HepG2 (cell line): Measurements from ENCODE around the gene MVB12A. TPM values are rescaled to one million over a fixed set of nuclear protein-coding genes. Genes with fewer than 3 reads are reported as not detected.

Source experiments
- ARID5B ChIP-seq: IDR thresholded peaks from 2 replicates; pipeline ENCODE4 v1.4.0; 2020; ENCODE audit warnings: mild to moderate bottlenecking, missing genetic modification reagents
- DRAP1 ChIP-seq: IDR thresholded peaks from 2 replicates; pipeline ENCODE4 v1.6.1; 2016; ENCODE audit warnings: missing genetic modification reagents, missing compliant biosample characterization
- FOXK1 ChIP-seq: sonication (generic); formaldehyde crosslinking; IDR thresholded peaks from 2 replicates; pipeline ENCODE4 v1.4.0; 2020; ENCODE audit warnings: low read depth, missing genetic modification reagents, borderline replicate concordance
- HOXA3 ChIP-seq: sonication (generic); formaldehyde crosslinking; IDR thresholded peaks from 2 replicates; pipeline ENCODE4 v1.5.0; 2020; ENCODE audit warnings: missing genetic modification reagents
- HOXA7 ChIP-seq: sonication (generic); formaldehyde crosslinking; IDR thresholded peaks from 2 replicates; pipeline ENCODE4 v1.8.1; 2022; ENCODE audit warnings: mild to moderate bottlenecking, missing genetic modification reagents, moderate library complexity
- KAT7 ChIP-seq: IDR thresholded peaks from 2 replicates; pipeline ENCODE4 v1.6.1; 2018; ENCODE audit warnings: borderline replicate concordance, missing compliant biosample characterization
- MEIS2 ChIP-seq: sonication (generic); formaldehyde crosslinking; IDR thresholded peaks from 2 replicates; pipeline ENCODE4 v1.9.0; 2021; ENCODE audit warnings: mild to moderate bottlenecking, missing genetic modification reagents
- MTF2 ChIP-seq: sonication (generic); formaldehyde crosslinking; IDR thresholded peaks from 2 replicates; pipeline ENCODE4 v1.5.0; 2020; ENCODE audit warnings: missing genetic modification reagents, borderline replicate concordance
- NCOA2 ChIP-seq: sonication (generic); formaldehyde crosslinking; IDR thresholded peaks from 2 replicates; pipeline ENCODE4 v1.8.0; 2022; ENCODE audit warnings: inconsistent platforms
- POLR2G ChIP-seq: fragments of 200-400 bp; formaldehyde crosslinking; IDR thresholded peaks from 2 replicates; pipeline ENCODE4 v1.6.1; 2018; ENCODE audit warnings: mild to moderate bottlenecking, low read depth, low read length, moderate library complexity
- SCMH1 ChIP-seq: sonication (generic); formaldehyde crosslinking; IDR thresholded peaks from 2 replicates; pipeline ENCODE4 v1.9.0; 2021; ENCODE audit warnings: missing genetic modification reagents, mild to moderate bottlenecking, borderline replicate concordance
- SIN3A ChIP-seq: IDR thresholded peaks from 2 replicates; pipeline ENCODE4 v1.6.1; 2011; ENCODE audit warnings: low read depth, mild to moderate bottlenecking, control low read depth, low read length, borderline replicate concordance
- SPEN ChIP-seq: sonication (generic); formaldehyde crosslinking; IDR thresholded peaks from 2 replicates; pipeline ENCODE4 v1.5.1; 2020; ENCODE audit warnings: low read depth, mild to moderate bottlenecking, missing genetic modification reagents
- STAT5B ChIP-seq: sonication (generic); formaldehyde crosslinking; IDR thresholded peaks from 2 replicates; pipeline ENCODE4 v1.4.0; 2020; ENCODE audit warnings: missing genetic modification reagents
- ZC3H4 ChIP-seq: sonication (generic); formaldehyde crosslinking; IDR thresholded peaks from 2 replicates; pipeline ENCODE4 v1.4.0; 2020; ENCODE audit warnings: missing genetic modification reagents, borderline replicate concordance
- ZFX ChIP-seq: sonication (generic); formaldehyde crosslinking; IDR thresholded peaks from 2 replicates; pipeline ENCODE4 v1.4.0; 2020; ENCODE audit warnings: mild to moderate bottlenecking, low read depth, missing genetic modification reagents, moderate library complexity
- ZNF136 ChIP-seq: sonication (generic); formaldehyde crosslinking; IDR thresholded peaks from 2 replicates; pipeline ENCODE4 v1.8.1; 2022; ENCODE audit warnings: low read depth, mild to moderate bottlenecking, moderate library complexity, missing genetic modification reagents
- ZNF280B ChIP-seq: sonication (generic); formaldehyde crosslinking; IDR thresholded peaks from 2 replicates; pipeline ENCODE4 v1.5.0; 2020; ENCODE audit warnings: missing genetic modification reagents, mild to moderate bottlenecking, borderline replicate concordance
- ZNF280D ChIP-seq: sonication (generic); formaldehyde crosslinking; IDR thresholded peaks from 2 replicates; pipeline ENCODE4 v1.5.1; 2020; ENCODE audit warnings: mild to moderate bottlenecking, missing genetic modification reagents
- ZNF605 ChIP-seq: sonication (generic); formaldehyde crosslinking; IDR thresholded peaks from 2 replicates; pipeline ENCODE4 v1.8.0; 2022; ENCODE audit warnings: mild to moderate bottlenecking, missing genetic modification reagents
- polyA plus RNA-seq, 8 experiments: library from polyadenylated mRNA; depleted of rRNA in 3 of 8; stranded (reverse) in 7 of 8; unstranded in 1 of 8; fragments of >200 nt; fragmentation: Illumina TruSeq in 4 of 8; extraction: Trizol in 4 of 8; gene quantifications; 2 replicates each; pipeline versions ENCODE4 v1.2.1 to v1.2.3, GENCODE V29; 2011 to 2016; ENCODE audit warnings: low read depth in 4 of 8, missing spikeins in 1 of 8, mixed read lengths in 1 of 8; ENCODE audit not compliant: insufficient read depth in 1 of 8
- total RNA-seq, 5 experiments: library from RNA; depleted of rRNA; stranded (reverse); fragments of >200 nt; fragmentation: Illumina TruSeq; extraction: Trizol; gene quantifications; 2 replicates each; pipeline ENCODE4 v1.2.3, GENCODE V29; 2016; ENCODE audit warnings: low read depth in 1 of 5

The MVB12A gene
- total and polyA plus RNA-seq, 2 of the 13 experiments (the other 11 are each of a cell fraction or from before 2014, with no cell fraction given) = 35.7 to 36.1 TPM

GRCh38 chr19:17405250-17406045 lies 14.4 kb upstream of the MVB12A start, which contains the start of gene BST2 (continued):
- TF ChIP-seq SPEN (CRISPR knock-in tag) (peak; percentile 84; the same call in 1 of the 2 replicates), MTF2 (CRISPR knock-in tag) (no peak), ZNF136 (CRISPR knock-in tag) (0 out of 2 replicates have a peak, but pooled peaks have one; percentile 53), HOXA7 (no peak), ZNF605 (CRISPR knock-in tag) (peak; percentile 58), ZNF280B (CRISPR knock-in tag) (peak; percentile 39; the same call in 1 of the 2 replicates), ZC3H4 (0 out of 2 replicates have a peak, but pooled peaks have one; percentile 59), ARID5B (CRISPR knock-in tag) (peak; percentile 25; the same call in 1 of the 2 replicates), ZNF280D (peak; percentile 38; the same call in 1 of the 2 replicates), POLR2G (peak; percentile 64; the same call in 1 of the 2 replicates), SIN3A (0 out of 2 replicates have a peak, but pooled peaks have one; percentile 16), STAT5B (CRISPR knock-in tag) (no peak), HOXA3 (CRISPR knock-in tag) (peak; percentile 53), NCOA2 (CRISPR knock-in tag) (peak; percentile 31), ZFX (peak; percentile 98), MEIS2 (CRISPR knock-in tag) (no peak), FOXK1 (CRISPR knock-in tag) (peak; percentile 25; the same call in 1 of the 2 replicates), DRAP1 (CRISPR knock-in tag) (peak; percentile 92), KAT7 (CRISPR knock-in tag) (peak; percentile 61; the same call in 1 of the 2 replicates), SCMH1 (CRISPR knock-in tag) (no peak)
